ENCODE data around the gene DUSP1. TPM values are rescaled to one million over a fixed set of nuclear protein-coding genes. Genes with fewer than 3 reads are reported as not detected.

Gene DUSP1
- total and polyA plus RNA-seq, 8 donors: 33.0 to 534 (median 239) TPM

DNA sequence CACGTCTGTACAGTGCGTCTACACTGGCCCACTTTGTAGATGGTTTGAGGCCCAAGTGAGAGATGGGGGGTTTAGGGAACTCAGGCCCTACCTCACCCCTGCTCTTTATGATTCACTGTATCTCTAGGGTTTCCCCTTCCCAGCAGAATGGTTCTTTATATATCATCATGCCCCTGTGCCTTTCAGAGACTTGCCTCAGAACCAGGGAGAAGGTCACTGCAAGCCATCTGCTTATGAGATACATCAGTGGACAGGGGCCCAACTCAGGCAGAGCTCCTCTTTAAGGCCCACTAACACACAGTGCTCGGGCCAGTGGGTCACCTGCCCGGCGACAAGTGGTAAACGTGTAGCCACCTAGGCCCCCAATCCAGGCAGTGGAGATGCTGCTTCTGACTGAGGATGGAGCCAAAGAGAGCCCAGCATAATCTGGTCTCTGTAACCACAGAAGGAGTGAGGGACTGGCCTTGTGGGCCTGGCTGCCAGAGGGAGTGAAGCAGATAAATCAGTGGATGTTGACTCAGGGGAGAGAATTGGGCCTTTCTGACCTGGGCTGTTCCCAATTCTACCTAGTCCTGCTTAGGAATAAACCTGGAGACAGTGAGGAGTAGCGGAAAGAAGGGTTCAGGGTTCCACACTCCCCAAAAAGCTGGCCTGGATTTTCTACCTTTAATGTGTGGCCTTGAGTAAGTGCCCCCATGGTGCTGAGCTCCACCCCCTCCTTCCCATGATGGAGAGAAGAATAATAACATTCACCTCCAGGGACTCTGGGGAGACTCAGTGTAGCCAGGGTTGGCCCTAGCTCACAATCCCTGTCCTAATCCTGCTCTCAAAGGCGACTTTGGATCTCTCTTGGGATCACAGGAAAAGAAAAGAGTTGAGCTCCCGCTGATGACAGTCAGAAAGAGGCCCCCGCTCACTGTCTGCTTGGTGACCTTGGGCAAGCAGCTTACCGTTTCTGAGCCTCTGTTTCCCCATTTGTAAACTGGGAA lies 2.8 kb upstream of the DUSP1 start:
- H3K4me1 ChIP-seq: peaks cover 52 to 84% of the 10 kb centered on the region in 2 donors
- intact Hi-C loops (cut with DNase I): loop anchor here in 1 of 2 donors (10.0 kb wide), 2 partner anchors 59 to 91 kb away; no protein-coding TSS in a partner anchor
- H3K27me3 ChIP-seq: no peaks in the 10 kb centered on the region
- ATAC-seq (no peak), DNase-seq (no peak)
- H3K4me3 ChIP-seq: no peak overlapping the region
- H3K9me3 ChIP-seq: no peaks in the 10 kb centered on the region
- peak overlapping the region; percentile 100 for H3K27ac ChIP-seq
- TF ChIP-seq, protein P1, sequence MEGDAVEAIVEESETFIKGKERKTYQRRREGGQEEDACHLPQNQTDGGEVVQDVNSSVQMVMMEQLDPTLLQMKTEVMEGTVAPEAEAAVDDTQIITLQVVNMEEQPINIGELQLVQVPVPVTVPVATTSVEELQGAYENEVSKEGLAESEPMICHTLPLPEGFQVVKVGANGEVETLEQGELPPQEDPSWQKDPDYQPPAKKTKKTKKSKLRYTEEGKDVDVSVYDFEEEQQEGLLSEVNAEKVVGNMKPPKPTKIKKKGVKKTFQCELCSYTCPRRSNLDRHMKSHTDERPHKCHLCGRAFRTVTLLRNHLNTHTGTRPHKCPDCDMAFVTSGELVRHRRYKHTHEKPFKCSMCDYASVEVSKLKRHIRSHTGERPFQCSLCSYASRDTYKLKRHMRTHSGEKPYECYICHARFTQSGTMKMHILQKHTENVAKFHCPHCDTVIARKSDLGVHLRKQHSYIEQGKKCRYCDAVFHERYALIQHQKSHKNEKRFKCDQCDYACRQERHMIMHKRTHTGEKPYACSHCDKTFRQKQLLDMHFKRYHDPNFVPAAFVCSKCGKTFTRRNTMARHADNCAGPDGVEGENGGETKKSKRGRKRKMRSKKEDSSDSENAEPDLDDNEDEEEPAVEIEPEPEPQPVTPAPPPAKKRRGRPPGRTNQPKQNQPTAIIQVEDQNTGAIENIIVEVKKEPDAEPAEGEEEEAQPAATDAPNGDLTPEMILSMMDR (IDR thresholded peaks at IDR 0.05): no peak
- H3K36me3 ChIP-seq: peaks cover 0 to 17% of the 10 kb centered on the region in 2 donors

DNA sequence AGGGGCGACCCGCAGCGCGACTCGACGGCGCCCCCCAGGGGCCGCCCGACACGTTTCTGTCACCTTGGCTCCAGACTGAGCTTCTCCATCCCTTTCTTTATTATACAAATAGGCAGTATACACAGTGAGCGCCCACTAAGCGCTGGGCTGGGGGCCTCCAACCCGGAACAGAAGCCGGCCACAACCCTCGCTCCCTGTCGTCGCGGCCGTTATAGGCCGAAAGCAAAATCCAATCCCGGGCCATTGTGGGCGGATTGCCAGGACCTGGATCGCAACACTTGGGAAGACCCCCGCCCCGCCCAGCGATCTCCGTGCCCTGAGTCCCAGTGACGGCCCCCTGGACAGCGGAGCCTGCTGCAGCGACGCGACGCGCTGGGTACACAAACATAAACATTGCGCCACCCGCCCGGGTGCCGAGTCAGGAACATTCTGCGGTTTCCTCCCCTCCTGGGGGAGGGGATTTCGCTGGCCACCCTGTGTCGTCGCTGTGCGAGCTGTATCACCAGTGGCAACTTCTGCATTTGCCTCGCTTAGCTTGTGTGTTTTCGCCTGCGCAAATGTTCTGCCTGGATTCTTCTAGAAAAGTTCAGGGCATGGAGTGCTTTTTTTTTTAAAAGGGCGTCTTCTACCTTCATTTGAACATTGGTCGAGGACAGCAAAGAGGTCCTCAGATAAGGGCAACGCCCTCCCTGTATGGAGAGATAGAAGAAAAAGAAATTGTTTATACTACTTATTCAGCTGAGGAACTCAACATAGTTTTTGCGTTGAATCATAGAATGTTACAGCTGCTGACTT lies 1.3 kb upstream of the DUSP1 start:
- TF ChIP-seq, protein P1 (IDR thresholded peaks at IDR 0.05): peak; percentile 65 to 74
- H3K27me3 ChIP-seq: no peaks in the 10 kb centered on the region
- peak overlapping the region; percentile 27 to 93 for H3K4me3 ChIP-seq
- peaks cover 0 to 32% of the 10 kb centered on the region in 2 donors for H3K36me3 ChIP-seq
- peaks cover 50 to 83% of the 10 kb centered on the region in 2 donors for H3K4me1 ChIP-seq
- ATAC-seq: peak; percentile 45
- intact Hi-C loops (cut with DNase I): loop anchor here in 1 of 2 donors (10.0 kb wide), 2 partner anchors 58 to 92 kb away; no protein-coding TSS in a partner anchor
- no peaks in the 10 kb centered on the region for H3K9me3 ChIP-seq
- DNase-seq: peak; percentile 85 to 98 (median 94)
- H3K27ac ChIP-seq: peak overlapping the region; percentile 100

DNA sequence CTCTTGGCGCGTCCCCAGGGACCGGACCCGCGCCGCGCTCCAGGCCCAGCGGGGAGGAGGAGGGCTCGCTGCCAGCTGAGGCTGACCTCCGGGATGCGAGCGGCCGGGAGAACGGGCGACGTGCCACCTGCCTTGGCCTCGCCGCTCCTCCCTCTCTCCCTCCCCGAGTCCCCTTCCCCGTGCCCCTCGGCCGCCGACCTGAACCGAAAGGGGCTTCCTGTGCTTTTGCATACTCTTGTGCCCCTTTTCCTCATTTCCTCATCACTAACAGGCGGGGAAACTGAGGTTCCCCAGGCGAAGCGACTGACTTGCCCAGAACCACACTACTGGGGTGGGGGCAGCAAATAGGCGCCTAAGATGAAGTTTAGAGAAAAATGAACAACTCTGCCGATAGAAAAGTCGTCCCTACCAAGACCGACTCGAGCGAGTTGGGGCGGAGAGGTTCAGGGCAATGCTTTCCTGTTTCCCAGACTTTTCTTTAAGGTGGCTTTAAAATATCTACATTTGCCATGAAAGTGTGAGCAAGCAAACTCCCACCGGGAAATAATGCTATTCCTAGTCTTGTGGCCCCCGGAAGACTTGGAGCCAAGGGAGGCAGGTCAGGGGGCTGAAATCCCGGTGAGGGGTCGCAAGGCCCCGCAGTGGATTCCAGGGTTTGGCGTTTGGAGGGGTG lies 580 bp upstream of the DUSP1 start:
- intact Hi-C loops (cut with DNase I): loop anchor here in 1 of 2 donors (10.0 kb wide), 2 partner anchors 57 to 93 kb away; no protein-coding TSS in a partner anchor
- peaks cover 46 to 83% of the 10 kb centered on the region in 2 donors for H3K4me1 ChIP-seq

DNA sequence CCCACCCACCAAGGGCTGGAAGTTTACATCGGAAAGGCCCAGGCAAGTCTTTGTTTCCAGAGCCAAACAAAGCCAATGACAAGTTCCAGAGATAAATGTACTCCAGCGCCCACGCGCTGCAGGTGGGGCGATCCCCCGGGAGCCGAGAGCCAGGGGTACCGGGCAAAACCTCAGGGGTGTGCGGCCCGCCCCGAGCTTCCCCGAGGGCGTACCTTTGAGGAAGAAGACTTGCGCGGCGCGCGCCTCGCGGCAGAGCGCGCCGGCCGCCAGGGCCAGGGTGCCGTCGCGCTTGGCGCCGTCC lies 671 bp downstream of the DUSP1 start:
- Histone ChIP-seq H3K4me3 (peak overlapping the region; percentile 64 to 93), H3K9me3 (no peaks in the 10 kb centered on the region), H3K36me3 (peaks cover 0 to 37% of the 10 kb centered on the region in 2 donors), H3K27me3 (no peaks in the 10 kb centered on the region), H3K4me1 (peaks cover 45 to 83% of the 10 kb centered on the region in 2 donors), H3K27ac (peak overlapping the region; percentile 100)
- ATAC-seq: no peak
- peak in 1 of 4 donors; percentile 92 for DNase-seq
- intact Hi-C loops (cut with DNase I): loop anchor here in 1 of 2 donors (10.0 kb wide), 2 partner anchors 56 to 94 kb away; no protein-coding TSS in a partner anchor
- TF ChIP-seq, protein P1 (IDR thresholded peaks at IDR 0.05): no peak

More for the DNA sequence above, 580 bp upstream of the DUSP1 start:
- peak overlapping the region; percentile 100 for H3K27ac ChIP-seq
- TF ChIP-seq, protein P1 (IDR thresholded peaks at IDR 0.05): no peak
- peak overlapping the region; percentile 27 to 93 for H3K4me3 ChIP-seq
- no peaks in the 10 kb centered on the region for H3K9me3 ChIP-seq
- ATAC-seq (no peak), DNase-seq (no peak)
- no peaks in the 10 kb centered on the region for H3K27me3 ChIP-seq
- H3K36me3 ChIP-seq: peaks cover 0 to 37% of the 10 kb centered on the region in 2 donors

Data from left lung (tissue), 10 donors.